Hematopoietic multipotent progenitor cell (in vitro differentiated cells): ENCODE results near the gene EXOC3L4. TPM values are rescaled to one million over a fixed set of nuclear protein-coding genes. Genes with fewer than 3 reads are reported as not detected.

Experiments
- DNase-seq, 3 donors: peaks; one replicate each; pipeline ENCODE4 v3.0.0-alpha.2; 2011 to 2015; ENCODE audit warnings: low read depth in 2 of 3, low spot score in 2 of 3
- total RNA-seq: library from RNA; depleted of rRNA; stranded (reverse); fragments of >200 nt; gene quantifications from one replicate; pipeline ENCODE4 v1.2.3, GENCODE V29; 2012

The EXOC3L4 gene
- total RNA-seq, 1 donor: 0.27 TPM

- no peak for DNase-seq
These were observed 24.2 kb upstream of the EXOC3L4 start for GRCh38 chr14:103070263-103070885.

- no peak for DNase-seq
These were observed 23.5 kb upstream of the EXOC3L4 start for GRCh38 chr14:103070971-103071542.

GRCh38 chr14:103071544-103072251, 22.8 kb upstream of the EXOC3L4 start:
- no peak for DNase-seq

- DNase-seq: no peak
These were observed 21.7 kb upstream of the EXOC3L4 start for GRCh38 chr14:103072595-103073366.

GRCh38 chr14:103073367-103073875, 21.1 kb upstream of the EXOC3L4 start:
- no peak for DNase-seq

GRCh38 chr14:103073876-103074728, 20.4 kb upstream of the EXOC3L4 start:
- no peak for DNase-seq

- DNase-seq: peak in 1 of 3 donors; percentile 22
These were observed 19.7 kb upstream of the EXOC3L4 start for GRCh38 chr14:103074729-103075367.

GRCh38 chr14:103078420-103078749, 16.1 kb upstream of the EXOC3L4 start:
- peak; percentile 61 to 91 (median 89) for DNase-seq

- no peak for DNase-seq
These were observed 15.5 kb upstream of the EXOC3L4 start for GRCh38 chr14:103078860-103079587.

GRCh38 chr14:103081951-103082350, 12.6 kb upstream of the EXOC3L4 start:
- DNase-seq: no peak

- DNase-seq: no peak
These were observed 10.3 kb upstream of the EXOC3L4 start, which contains the start of gene LBHD2 for GRCh38 chr14:103084021-103084919. TSS of gene LBHD2 (plus strand) at chr14:103084210. CDS start at chr14:103086013, 1,803 bp downstream.

GRCh38 chr14:103085106-103086091, 9.1 kb upstream of the EXOC3L4 start:
- no peak for DNase-seq

- DNase-seq: no peak
These were observed 7.7 kb upstream of the EXOC3L4 start for GRCh38 chr14:103086771-103087342.

GRCh38 chr14:103087343-103087835, 7.1 kb upstream of the EXOC3L4 start:
- DNase-seq: no peak

- no peak for DNase-seq
These were observed 5.6 kb upstream of the EXOC3L4 start for GRCh38 chr14:103088921-103089320.
